DMS53 treated with DMSO at 0.1 percent for 48 hours (cell line): ENCODE results near the gene ACOT7.
"Not testable (repeated sequence)": the region's sequence is repeated elsewhere in the genome, so short reads cannot be mapped to it uniquely, and the experiment has no call there.

ENCODE experiments used
- DNase-seq: peaks from one replicate; lab custom pipeline; 2025; ENCODE audit not compliant: unreplicated experiment; lab: John Stamatoyannopoulos, UW

Gene ACOT7

GRCh38 chr1:6393400-6394187 is at the start of gene ACOT7:
TSS of gene ACOT7 (minus strand) at chr1:6393767. CDS start at chr1:6393399, 368 bp downstream.
- DNase-seq, result peak; percentile 85

GRCh38 chr1:6441586-6441985 is 48.0 kb upstream of the ACOT7 start:
- DNase-seq, result no peak

DNA sequence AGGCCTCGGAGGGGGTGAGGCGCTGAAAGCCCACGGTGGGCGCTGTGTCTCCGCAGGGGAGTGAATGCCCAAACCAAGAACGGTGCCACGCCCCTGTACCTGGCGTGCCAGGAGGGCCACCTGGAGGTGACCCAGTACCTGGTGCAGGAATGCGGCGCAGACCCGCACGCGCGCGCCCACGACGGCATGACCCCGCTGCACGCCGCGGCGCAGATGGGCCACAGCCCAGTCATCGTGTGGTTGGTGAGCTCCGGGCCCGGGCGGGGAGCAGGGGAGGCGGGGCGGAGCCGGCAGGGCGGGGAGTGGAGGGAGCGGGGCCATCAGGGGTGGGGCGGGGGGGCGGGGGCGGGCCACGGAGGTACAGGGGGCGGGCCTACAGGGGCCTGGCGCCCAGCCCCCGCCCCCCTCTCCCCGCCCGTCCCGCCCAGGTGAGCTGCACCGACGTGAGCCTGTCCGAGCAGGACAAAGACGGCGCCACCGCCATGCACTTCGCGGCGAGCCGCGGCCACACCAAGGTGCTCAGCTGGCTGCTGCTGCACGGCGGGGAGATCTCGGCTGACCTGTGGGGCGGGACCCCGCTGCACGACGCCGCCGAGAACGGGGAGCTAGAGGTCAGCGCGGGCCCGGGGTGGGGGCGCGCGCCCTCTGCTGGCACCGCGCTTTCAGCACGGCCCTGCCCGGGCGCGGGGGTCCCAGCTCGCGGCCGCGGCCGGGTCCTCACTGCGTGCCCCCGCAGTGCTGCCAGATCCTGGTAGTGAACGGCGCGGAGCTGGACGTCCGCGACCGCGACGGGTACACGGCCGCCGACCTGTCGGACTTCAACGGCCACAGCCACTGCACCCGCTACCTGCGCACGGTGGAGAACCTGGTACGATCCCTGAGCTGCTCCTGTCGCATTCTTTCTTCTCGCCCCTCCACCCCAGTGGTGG is 46.9 kb upstream of the ACOT7 start:
- peak; percentile 61 for DNase-seq

DNA sequence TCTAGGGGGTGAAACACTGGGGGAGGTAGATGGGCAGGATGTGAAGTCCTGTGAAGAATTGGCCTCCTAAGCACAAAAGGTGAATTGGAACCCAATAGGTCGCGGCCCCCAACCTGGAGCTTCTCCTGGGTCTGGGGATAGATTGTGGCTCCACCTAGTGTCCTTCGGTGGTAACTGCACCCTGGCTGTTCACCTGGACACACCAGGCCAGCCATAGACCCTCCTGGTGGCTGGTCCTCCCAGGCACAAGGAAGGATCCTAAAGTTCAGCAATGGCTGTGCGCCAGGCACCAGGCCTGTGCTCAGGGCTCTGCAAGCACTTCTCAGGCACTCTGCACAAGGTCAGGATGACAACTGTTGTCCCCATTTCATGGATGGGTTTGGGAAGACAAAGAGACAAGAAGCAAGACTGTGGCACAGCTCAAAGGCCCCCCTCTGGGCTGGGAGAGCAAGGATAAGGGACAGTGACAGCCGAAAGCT is 44.5 kb upstream of the ACOT7 start:
- peak; percentile 78 for DNase-seq

DNA sequence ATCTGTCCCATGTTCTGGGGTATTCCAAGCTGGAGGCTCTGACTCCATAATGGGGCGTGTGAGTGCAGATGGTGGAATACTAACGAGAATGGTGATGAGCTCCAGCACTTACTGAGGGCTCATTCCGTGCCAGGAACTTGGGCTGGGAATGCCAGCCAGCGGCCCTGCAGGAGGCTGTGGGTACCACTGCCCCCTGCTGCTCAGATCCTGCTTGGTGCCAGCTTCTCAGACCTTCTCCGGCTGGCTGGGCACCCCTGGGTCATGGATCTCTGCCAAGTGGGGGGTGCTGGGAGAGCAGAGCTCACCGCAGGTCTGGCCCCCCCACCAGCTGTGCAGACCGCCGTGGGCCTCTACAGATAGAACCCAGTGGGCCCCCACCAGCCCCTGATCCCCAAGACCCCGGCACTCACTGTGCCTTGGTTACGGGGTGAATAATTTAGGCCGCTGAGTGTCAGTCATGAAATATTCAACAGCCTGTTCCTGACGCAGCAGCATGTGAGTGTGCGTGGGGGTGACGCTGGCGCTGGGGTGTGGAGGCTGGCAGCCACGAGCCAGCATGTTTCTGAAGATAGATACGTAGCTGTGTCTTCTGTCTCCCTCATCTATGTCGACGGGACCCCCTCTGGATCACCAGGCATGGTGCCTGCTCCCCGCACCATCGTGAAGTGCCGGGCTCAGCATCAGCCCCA is 43.6 kb upstream of the ACOT7 start:
- DNase-seq, result peak; percentile 28

- not testable (repeated sequence) for DNase-seq
Measured at GRCh38 chr1:6436277-6436676, 42.7 kb upstream of the ACOT7 start.

DNA sequence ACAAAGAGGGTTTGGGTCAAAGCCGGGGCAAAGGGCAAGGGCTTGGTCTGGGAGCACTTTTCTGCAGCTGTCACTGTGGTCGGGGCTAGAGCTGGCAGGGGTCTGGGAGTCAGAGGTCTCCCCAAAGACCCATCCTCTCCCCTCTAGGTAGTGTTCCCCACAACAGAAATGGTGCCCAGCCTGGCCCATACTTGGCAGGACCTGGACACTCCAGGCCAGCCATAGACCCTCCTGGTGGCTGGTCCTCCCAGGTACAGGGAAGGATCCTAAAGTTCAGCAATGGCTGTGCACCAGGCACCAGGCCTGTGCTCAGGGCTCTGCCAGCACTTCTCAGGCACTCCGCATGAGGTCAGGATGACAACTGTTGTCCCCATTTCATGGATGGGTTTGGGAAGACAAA is 42.0 kb upstream of the ACOT7 start:
- DNase-seq, result no peak

DNA sequence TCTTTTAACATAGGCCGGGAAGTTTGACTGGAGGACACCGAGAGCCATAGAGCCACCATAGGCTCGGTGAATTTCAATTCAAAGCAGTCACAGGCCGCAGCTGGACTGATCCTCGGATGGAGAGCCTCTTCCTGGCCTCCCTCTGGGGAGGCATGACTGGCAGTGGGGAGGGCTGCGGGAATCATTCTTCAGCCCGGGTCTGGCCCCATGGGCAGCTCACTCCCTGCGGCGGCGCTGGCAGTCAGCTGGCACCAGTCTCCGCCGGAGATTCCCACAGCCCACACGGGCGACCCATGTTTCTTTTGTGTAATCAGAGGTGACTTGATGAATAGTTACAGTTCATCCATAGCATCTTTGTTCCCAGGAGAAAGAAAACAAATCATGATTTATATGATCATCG is 41.6 kb upstream of the ACOT7 start:
- DNase-seq, result no peak

GRCh38 chr1:6434186-6434585 is 40.6 kb upstream of the ACOT7 start:
- DNase-seq, result no peak

DNA sequence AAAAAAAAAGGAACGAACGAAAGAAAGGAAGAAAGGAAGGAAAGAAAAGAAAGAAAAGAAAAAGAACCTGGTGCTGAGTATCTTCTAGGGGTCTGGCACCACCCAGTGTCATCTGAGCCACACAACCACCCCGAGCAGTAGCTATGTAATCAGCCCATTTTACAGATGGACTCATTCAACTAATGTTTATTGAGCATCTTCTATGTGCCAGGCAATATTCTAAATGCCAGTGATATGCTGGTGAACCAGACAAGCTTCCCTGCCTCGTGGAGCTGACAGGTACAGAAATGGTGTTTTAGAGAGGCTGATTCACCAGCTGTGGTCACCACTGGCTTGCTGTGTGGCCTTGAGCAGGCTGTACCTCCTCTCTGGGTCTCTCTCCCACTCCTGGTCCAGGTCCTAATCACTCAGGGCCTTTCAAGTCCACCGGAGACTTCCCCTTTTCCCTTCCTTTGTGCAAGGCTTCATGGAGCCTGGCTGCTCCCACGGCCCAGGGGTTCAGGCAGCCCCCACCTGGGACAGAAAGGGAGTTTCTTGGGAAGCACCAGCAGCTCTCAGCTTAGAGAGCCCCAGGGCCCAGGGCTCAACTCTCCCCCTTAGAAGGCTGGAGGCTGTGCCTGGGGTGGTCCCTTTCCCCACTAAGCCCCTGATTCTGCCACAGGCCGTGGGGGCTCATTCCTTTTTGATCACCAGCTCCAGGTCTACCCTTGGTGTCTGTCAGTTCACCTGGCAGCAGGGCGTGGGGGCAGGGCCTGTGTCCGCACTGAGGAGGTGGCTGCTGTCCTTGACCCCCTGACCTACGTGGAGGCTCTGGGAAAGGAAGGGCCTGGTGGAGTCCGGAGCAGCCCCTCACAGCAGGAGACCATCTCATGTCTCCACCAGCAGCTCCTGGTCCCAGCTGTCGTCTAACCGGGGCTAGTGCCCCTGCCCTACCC is 38.3 kb upstream of the ACOT7 start:
- not testable (repeated sequence) for DNase-seq

GRCh38 chr1:6429660-6430411 is 36.3 kb upstream of the ACOT7 start:
- not testable (repeated sequence) for DNase-seq

GRCh38 chr1:6428453-6428852 is 34.9 kb upstream of the ACOT7 start:
- DNase-seq, result not testable (repeated sequence)

GRCh38 chr1:6427441-6428390 is 34.1 kb upstream of the ACOT7 start:
- no peak for DNase-seq

- DNase-seq, result no peak
Measured at GRCh38 chr1:6426972-6427350, 33.4 kb upstream of the ACOT7 start.

DNA sequence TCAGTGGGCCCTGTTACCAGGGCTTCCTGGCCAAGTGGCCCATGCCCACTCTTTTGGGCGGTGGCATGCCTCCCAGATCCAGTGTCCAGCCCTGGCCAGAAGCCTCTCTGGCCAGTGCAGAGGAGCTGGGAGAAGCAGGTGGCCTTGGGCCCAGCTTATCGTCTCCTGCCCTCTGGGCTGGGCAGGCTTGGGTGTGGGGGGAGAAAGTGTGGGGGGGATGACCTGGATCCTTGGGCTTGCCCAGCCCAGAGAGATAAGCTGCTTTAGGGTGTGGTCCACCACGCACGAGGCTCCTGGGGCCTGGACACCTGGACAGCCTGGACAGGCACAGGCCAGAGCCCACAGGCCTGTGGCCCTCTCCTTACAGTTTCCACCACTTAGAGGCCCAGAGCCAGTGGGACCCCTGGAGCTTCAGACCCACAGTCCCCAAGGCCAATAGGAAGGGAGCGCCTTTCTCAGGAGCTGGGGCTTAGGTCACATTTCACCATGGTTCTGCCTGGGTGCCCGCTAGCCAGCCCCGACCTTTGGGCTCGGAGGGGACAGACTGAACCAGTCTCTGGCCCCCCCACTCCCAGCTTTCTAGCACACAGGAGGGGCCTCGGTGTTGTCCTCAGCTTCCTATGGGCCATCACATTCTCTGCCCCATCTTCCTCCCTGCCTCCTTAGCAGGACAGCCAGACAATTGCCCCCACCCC is 32.9 kb upstream of the ACOT7 start:
- no peak for DNase-seq

DNA sequence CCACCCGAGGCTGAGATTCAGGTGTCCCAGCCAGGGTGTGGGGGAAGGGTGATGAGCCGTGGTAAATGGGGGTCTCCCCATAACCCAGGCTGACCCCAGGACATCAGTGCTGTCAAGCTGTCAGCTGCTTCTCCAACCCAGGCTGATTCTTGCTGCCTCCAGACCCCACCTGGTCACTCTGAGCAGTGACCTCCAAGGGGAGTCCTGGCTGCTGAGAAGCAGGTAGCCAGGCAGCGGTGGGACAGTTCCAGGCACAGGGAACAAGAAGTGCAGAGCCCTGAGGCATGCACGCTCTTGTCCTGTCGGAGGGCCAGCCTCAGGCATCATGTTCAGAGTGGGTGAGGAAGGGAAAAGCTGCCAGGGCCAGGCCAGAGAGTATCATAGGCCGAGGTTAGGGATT is 32.1 kb upstream of the ACOT7 start:
- no peak for DNase-seq

- no peak for DNase-seq
Measured at GRCh38 chr1:6424619-6425593, 31.3 kb upstream of the ACOT7 start, which contains the start of gene ESPN. TSS of gene ESPN (plus strand) at chr1:6424776. CDS start at chr1:6424956, 180 bp downstream.
